Measurements from ENCODE around the gene MYOG. TPM values are rescaled to one million over a fixed set of nuclear protein-coding genes. Genes with fewer than 3 reads are reported as not detected.

The MYOG gene
- total RNA-seq, 4 donors from 2014 or later: not detected

DNA sequence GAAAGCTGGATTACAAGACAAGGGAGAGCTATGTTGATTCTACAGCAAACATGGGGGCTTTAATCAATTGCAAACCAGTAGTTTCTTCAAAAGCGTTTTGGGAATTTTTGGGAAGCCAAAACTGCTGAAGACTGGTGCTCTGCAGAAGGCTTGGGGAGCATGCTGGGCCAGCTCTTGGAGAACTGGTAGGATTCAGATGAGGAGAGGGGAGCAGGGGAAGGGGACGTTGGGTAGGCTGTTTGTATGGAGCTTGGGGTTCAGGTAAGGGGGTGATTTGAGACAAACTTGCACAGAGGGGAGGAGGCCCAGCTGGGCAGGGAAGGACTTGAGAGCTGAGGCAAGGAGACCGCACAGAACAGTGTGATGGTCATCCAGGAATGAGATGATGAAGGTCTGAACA lies 2.6 kb upstream of the MYOG start:
- peak; percentile 57 for DNase-seq (ENCODE audit: extremely low spot score)
- Histone ChIP-seq H3K27me3 (no peaks in the 10 kb centered on the region), H3K9me3 (no peaks in the 10 kb centered on the region), H3K36me3 (no peaks in the 10 kb centered on the region), H3K27ac (replicated peaks in 1 of 4) (no peak overlapping the region), H3K4me3 (no peak overlapping the region), H3K4me1 (peaks cover 0 to 2% (median 0%) of the 10 kb centered on the region in 4 donors)
- intact Hi-C loops (cut with DNase I): no loop called here
- TF ChIP-seq POLR2AphosphoS5 (IDR thresholded peaks at IDR 0.05): no peak
- TF ChIP-seq POLR2A (IDR thresholded peaks at IDR 0.05; ENCODE audit: low read depth): no peak
- 87% methylated on average over 3 of the region's 3 CpGs for WGBS

DNA sequence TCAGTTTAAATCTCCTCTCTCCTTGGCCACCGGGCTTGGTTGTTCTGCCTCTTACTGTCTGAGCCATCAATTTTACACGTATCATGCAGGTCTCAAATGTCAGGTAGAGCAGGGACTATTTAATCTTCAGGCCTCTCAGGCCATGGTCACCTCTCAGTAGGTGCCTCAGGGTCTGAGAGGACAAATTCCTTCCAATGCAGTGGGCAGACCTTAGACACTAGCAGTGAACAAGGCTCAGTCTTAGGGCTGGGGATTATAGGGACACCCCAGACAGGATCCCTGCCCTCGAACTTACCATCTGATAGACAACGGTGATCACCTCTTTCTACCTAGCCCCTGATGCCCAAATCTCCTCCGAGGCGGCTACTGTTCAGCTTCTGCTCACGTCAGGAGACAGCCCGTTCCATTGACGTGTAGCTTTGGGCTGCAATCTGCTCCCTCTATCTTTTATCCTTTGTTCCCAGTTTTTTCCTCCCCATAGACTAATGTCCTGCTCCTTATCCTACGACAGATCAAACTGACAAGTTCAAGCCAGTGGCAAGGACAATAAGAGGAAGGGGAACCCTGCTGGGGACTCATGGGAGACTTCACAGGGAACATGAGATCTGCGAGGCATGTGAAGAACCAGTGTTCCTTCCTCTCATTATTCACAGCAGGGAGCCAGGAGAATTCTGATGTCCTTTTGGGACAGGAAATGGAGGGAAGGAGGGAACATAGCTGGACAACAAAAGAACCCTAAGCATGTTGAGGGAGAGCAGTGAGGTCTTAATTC lies 1.4 kb upstream of the MYOG start:
- intact Hi-C loops (cut with DNase I): no loop called here
- Histone ChIP-seq H3K36me3 (no peaks in the 10 kb centered on the region), H3K4me1 (peaks cover 0 to 2% (median 0%) of the 10 kb centered on the region in 4 donors), H3K27me3 (peaks cover 0 to 5% (median 0%) of the 10 kb centered on the region in 4 donors), H3K4me3 (no peak overlapping the region), H3K27ac (replicated peaks in 1 of 4) (no peak overlapping the region), H3K9me3 (no peaks in the 10 kb centered on the region)
- WGBS: 84% methylated on average over 11 of the region's 11 CpGs
- peak; percentile 80 for DNase-seq (ENCODE audit: extremely low spot score)
- TF ChIP-seq POLR2AphosphoS5 (IDR thresholded peaks at IDR 0.05) (no peak), EP300 (IDR thresholded peaks at IDR 0.05) (no peak), POLR2A (IDR thresholded peaks at IDR 0.05; ENCODE audit: low read depth) (no peak)
- TF ChIP-seq, protein P1, sequence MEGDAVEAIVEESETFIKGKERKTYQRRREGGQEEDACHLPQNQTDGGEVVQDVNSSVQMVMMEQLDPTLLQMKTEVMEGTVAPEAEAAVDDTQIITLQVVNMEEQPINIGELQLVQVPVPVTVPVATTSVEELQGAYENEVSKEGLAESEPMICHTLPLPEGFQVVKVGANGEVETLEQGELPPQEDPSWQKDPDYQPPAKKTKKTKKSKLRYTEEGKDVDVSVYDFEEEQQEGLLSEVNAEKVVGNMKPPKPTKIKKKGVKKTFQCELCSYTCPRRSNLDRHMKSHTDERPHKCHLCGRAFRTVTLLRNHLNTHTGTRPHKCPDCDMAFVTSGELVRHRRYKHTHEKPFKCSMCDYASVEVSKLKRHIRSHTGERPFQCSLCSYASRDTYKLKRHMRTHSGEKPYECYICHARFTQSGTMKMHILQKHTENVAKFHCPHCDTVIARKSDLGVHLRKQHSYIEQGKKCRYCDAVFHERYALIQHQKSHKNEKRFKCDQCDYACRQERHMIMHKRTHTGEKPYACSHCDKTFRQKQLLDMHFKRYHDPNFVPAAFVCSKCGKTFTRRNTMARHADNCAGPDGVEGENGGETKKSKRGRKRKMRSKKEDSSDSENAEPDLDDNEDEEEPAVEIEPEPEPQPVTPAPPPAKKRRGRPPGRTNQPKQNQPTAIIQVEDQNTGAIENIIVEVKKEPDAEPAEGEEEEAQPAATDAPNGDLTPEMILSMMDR (IDR thresholded peaks at IDR 0.05): no peak

DNA sequence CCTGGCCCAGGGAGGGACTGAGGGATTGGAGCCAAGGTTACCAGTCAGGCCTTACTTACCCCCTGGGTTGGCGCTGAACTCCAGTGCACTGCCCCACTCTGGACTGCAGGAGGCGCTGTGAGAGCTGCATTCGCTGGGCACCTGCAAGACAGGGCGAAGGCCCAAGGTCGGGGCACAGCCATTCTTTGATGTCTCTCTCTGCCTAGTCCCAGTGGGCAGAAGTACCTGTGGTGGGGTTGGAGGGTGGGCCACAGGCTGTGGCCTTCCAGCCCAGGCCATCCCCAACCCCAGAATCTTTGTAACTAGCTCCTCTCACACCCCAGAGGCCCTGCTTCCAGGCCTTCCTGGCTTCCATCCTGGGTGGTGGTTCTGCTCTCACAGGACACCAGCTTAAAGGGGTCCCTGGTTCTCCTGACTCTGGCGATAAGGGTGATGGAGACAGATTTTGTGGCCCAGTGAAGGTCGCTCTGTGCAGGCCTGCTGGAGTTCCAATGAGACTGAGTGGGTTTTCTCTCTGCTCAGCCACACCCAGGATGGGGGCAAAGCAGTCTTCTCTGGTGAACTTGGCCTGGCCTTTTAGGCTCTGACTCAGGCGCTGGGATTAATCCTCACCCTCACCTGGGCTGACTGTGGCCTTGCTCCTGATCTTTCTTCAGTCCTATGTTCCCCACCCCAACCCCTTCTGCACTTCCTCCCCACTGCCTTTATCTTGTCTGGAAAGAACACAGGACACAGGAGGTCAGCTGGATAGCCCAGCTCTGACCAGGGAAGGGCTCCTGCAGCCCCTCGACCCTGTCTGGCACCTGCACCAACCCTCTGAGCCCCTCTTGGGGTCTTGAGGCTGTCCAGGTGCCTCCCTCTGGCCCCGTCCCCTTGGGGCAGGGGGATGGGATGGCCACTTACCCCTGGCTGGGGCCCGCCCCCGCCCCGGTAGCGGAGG lies 954 bp downstream of the MYOG start:
- peaks cover 0 to 2% (median 0%) of the 10 kb centered on the region in 4 donors for H3K4me1 ChIP-seq
- intact Hi-C loops (cut with DNase I): no loop called here
- peaks cover 0 to 22% (median 0%) of the 10 kb centered on the region in 4 donors for H3K27me3 ChIP-seq
- no peak overlapping the region for H3K27ac ChIP-seq (replicated peaks in 1 of 4)
- H3K4me3 ChIP-seq: no peak overlapping the region
- no peaks in the 10 kb centered on the region for H3K36me3 ChIP-seq
- no peaks in the 10 kb centered on the region for H3K9me3 ChIP-seq
- 95% methylated on average over 9 of the region's 14 CpGs for WGBS
- no peak for TF ChIP-seq EP300 (IDR thresholded peaks at IDR 0.05)
- DNase-seq (ENCODE audit: extremely low spot score): peak; percentile 74

DNA sequence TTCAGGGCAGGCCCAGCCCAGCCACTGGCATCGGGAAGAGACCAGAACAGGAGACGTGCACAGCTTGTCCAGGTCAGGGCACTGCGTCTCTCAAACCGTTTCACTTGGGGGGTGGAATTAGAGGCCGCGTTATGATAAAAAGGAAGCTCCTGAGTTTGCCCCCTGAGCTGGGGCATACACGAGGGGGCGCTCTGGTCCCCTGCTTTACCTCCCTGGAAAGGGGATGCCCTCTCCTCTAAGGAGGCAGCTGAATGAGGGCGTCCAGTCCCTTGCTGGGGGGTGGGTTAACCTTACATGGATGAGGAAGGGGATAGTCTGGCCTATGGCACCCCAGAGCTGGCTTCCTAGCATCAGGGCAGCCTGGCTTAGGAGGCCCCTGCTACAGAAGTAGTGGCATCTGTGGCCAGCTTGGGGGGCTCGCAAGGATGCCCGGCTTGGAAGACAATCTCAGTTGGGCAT lies 2.3 kb downstream of the MYOG start:
- 86% methylated on average over 9 of the region's 11 CpGs for WGBS
- DNase-seq (ENCODE audit: extremely low spot score): peak; percentile 87
- intact Hi-C loops (cut with DNase I): no loop called here

DNA sequence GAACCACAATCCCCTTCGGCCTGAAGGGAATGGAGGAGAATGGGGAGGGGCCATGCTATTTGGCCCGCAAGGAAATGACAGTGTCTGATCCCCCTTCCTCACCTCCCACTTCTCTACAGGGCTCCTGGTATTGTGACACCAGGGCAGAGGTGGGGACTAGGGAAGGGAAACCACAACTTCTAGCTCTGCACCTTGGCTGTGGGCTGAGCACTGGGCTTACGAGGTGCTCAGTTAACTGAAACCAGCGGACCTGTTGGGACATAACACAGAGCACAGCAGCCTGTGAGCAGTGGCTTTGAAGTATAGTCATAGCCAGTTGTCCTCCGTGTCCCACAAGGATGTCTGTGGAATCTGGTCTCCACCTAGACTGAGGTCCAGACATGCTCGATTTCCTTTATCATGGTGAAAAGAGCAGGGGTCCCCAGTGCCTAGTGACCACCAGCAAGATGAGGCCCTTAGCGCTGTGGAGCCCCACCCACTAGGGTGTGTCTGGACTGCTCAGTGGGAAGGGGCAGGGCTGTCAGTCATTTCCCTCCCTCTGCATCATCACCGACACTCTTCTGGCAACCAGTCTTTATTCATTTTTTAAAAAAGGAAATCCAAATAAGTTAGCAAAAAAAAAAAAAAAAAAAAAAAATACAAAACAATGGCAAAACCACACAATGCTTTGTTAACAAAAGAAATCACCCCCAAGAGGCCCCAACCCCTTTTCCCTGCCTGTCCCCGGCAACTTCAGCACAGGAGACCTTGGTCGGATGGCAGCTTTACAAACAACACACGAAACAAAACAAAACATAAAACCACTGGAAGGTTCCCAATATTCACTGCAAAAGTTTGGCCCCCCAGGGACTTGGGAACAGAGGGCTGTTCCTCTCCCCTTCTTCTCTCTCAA lies 3.0 kb downstream of the MYOG start:
- Histone ChIP-seq H3K27me3 (peaks cover 0 to 32% (median 0%) of the 10 kb centered on the region in 4 donors), H3K27ac (replicated peaks in 1 of 4) (no peak overlapping the region), H3K9me3 (no peaks in the 10 kb centered on the region), H3K4me3 (no peak overlapping the region), H3K36me3 (no peaks in the 10 kb centered on the region), H3K4me1 (peaks cover 0 to 2% (median 0%) of the 10 kb centered on the region in 4 donors)
- intact Hi-C loops (cut with DNase I): no loop called here
- TF ChIP-seq EP300 (IDR thresholded peaks at IDR 0.05): no peak
- TF ChIP-seq POLR2A (IDR thresholded peaks at IDR 0.05; ENCODE audit: low read depth): no peak
- TF ChIP-seq, protein P1 (IDR thresholded peaks at IDR 0.05): no peak
- DNase-seq (ENCODE audit: extremely low spot score): peak; percentile 85
- 61% methylated on average over 10 of the region's 11 CpGs for WGBS

More for the DNA sequence above, 2.3 kb downstream of the MYOG start:
- no peaks in the 10 kb centered on the region for H3K9me3 ChIP-seq
- H3K27ac ChIP-seq (replicated peaks in 1 of 4): no peak overlapping the region
- no peak for TF ChIP-seq EP300 (IDR thresholded peaks at IDR 0.05)
- no peak for TF ChIP-seq POLR2A (IDR thresholded peaks at IDR 0.05; ENCODE audit: low read depth)
- no peak for TF ChIP-seq POLR2AphosphoS5 (IDR thresholded peaks at IDR 0.05)
- H3K36me3 ChIP-seq: no peaks in the 10 kb centered on the region
- H3K27me3 ChIP-seq: peaks cover 0 to 25% (median 0%) of the 10 kb centered on the region in 4 donors
- H3K4me3 ChIP-seq: no peak overlapping the region
- H3K4me1 ChIP-seq: peaks cover 0 to 2% (median 0%) of the 10 kb centered on the region in 4 donors

Measured in esophagus muscularis mucosa (tissue), 4 donors.